HS-27A (cell line): ENCODE results near the gene AKR7A2.

ENCODE experiments used
- DNase-seq: peaks from one replicate; pipeline ENCODE4 v3.0.0-alpha.2; 2012; ENCODE audit warnings: low read depth, missing footprints

The AKR7A2 gene

GRCh38 chr1:19343617-19344350 is 31.8 kb upstream of the AKR7A2 start:
- no peak for DNase-seq

DNA sequence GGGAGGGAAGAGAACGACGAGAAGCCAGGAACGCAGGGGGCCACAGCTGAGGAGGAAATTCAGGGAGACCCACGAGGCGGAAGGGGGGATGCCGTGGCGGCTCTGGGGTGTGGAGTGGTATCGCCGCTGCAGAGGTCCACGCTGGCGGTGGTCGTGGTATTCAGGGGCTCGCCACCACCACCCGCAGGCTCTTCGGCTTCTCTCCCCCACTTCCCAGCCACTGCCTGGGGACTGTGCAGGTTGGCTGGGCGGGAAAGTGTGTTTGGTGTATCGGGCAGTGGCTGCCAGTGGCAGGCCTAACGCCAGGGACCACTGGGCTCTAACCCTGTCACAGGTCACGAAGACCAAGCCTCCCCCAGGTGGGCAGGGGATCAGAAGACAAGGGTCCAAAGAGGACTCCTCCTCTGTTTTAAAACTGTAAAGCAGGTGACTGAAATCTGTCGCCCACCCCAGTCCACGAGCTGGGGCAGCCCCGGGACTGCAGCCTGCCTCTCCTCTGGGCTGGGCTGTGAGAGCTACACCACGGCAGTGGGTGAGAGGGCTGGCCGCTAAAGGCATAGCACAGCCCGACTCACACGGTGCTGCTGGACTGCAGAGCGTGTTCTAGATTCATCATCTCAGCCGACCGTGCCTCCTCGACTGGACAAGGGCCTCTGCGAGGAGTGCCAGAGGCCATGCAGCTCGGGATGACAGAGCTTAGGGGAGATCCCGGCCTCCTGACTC is 31.1 kb upstream of the AKR7A2 start:
- no peak for DNase-seq

DNA sequence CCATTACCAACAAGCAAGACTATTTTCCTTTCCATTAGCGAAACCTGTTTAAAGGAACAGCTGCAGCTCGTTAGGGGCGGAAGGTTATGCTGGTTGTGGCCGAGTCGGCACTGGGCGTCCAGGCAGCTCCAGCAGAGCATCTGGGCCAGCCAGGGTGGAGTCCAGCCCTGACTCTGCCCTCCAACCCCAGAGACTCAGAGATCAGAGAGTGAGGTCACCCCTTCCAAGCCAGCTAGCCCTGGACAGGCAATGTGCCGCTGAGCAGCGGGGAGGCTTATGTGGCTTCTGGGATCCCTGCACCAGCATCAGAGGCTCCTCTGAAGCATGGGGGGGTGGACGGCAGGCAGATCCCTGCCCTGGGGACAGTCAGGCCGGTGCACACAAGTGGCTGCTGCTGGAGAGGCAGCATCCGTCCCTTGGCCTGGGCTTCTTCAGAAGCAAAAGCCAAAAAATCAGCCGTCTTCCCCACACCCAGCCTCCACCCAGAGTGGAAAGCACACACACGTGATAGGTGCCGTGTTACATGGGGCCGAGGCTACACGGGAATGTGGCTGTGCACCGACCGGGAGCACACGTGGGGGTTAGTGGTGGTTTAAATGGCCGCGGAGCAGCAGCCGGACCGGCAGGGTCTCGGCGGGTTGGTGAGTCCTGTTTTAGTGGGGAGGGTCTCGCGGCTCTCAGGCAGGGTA is 30.3 kb upstream of the AKR7A2 start:
- DNase-seq, result no peak

GRCh38 chr1:19341201-19342061 is 29.5 kb upstream of the AKR7A2 start:
- peak; percentile 17 for DNase-seq

- DNase-seq, result no peak
Observed at GRCh38 chr1:19340387-19340937, 28.5 kb upstream of the AKR7A2 start.

DNA sequence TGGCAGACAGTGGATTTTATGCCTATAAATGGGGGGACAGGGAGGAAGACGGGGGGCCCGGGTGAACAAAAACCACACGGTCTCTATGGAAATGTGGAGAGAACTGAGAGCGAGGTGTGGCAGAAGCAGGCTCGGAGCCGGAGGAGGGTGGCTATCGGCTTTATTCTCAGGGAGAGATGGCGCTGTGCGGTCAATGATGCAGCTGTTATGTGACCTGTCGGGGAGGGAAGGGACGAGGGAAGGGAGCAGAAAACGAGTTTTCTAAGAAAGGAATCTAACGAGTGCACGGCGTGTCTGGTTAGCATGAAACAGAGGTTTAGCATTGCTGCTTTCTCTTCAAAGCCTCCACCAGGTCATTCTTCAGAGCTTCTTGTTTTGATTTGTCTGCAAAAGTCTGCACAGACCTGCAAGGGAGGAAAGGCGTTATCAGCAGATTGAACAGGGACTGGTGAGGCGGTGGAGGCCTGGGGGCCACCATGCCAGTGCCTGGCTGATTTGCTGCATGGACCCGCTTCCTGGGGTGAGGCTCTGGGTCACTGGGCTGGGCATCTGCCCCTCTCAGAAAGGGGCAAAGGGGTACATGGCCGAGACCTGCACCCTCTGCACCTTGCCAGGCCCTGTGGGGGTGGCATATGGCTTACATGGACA is 27.4 kb upstream of the AKR7A2 start:
- no peak for DNase-seq

DNA sequence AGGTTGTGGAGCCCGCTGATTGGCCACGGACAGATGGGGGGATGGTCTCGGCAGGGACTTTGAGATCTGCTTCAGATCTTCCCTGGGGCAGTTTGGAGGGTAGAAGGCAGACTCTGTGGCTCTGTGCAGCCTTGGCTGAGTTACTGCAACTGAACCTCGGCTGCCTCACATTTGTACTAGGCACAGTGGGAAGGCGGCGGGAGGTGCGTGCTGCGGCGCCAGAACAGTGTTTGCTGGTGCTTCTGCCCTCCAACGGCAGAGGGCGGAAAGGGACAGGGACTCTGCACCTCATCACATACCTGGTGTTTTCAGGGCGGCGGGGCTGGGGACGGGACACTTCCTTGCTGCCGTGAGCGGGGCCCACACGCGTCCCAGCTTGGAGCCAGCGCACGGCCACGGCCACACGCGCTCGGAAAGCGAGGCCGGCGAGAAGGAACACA is 26.4 kb upstream of the AKR7A2 start:
- no peak for DNase-seq

GRCh38 chr1:19337289-19337688 is 25.3 kb upstream of the AKR7A2 start:
- DNase-seq, result no peak

- no peak for DNase-seq
Observed at GRCh38 chr1:19336543-19336942, 24.6 kb upstream of the AKR7A2 start.

DNA sequence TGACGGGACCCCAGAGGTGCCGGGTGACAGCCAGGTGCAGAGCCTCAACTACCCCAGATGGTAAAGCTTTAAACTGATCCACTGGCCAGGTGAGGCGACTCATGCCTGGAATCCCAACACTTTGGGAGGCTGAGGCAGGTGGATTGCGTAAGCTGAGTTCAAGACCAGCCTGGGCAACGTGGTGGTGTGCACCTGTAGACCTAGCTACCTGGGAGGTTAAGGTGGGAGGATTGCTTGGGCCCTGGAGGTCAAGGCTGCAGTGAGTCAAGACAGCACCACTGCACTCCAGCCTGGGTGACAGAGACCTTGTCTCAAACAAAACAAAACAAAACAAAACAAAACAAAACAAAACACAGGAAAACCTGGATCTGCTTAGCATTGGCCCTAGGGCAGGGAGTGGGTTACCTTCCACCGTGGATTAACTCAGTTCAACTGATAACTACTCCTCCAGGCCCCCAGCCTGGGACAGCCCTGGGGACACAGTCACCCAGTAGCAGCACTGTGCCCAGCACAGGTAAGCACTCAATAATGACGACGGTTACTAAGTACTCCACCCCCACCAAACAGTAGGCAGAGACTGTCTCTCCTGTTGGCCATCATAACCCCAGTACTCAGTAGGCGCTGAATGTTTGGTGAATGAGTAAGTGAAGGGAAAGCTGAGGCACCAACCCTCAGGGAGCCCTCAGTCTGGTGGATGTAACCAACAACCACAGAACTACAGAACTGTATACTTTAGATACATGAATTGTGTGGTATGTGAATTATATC is 21.8 kb upstream of the AKR7A2 start:
- no peak for DNase-seq

DNA sequence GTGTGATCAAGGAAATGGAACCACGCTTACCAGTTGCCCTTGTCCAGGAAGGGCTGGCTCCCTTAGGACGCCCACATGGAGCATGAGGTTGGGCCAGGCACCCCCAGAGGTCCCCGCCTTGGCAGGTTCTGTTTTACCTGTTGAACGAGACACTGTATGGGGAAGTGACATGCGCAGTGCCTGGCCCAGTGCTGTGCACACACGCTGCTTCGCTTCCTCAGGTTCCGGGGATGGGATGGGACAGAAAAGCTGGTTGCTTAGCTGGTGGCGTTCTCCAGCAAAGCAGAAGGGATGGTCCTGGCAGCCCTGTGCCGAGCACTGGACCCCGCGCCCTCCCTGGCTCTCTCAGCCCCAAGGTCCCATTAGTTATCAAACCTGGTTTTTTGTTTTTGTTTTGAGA is 20.9 kb upstream of the AKR7A2 start:
- no peak for DNase-seq

GRCh38 chr1:19331262-19331878 is 19.4 kb upstream of the AKR7A2 start:
- no peak for DNase-seq

DNA sequence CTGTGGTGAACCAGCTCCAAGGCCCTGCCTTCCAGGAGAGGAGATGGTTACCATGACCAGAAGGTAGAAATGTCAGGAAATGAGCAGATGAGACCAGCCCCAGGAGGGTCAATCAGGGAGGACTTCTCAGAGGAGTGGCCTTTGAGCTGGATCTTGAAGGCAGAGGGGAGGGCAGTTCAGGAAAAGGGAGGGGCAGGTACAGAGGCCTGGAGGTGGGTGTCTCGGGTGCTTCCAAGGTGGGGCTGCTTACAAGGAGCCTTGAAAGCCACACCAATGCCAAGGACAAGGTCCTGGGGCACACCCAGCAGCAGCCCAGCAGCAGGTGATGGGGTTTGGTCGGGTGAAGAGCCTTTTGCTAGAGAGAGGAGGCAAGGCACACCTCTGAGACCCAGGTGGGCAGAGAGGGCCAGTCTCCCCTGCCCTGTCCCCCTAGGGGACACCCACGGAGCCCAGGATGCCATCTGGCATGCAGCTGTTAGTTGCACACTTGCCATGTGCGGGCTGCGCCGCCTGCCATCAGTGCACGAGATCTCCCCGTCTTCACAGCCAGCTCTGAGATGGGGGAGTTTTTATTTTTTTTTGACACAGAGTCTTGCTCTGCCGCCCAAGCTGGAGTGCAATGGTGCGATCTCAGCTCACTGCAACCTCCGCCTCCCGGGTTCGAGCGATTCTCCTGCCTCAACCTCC is 18.6 kb upstream of the AKR7A2 start:
- DNase-seq, result no peak

DNA sequence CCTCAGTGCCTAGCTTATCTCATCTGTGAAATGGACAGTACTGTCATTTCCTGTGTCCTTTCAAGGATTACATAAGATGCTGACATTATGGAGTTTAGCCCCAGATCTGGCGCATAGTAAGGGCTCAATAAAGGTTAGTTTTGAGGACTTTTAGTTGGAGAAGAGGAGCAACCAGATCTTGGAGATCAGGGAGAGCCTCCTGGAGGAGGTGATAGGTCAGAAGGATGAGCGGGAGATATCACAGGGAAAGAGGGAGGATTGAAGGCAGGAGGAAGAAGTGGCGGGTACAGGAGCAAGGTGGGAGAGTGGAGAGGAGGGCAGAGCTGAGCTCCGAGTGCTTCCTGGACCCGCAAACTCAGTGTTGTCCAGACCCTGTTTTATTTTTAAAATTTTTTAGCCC is 17.7 kb upstream of the AKR7A2 start:
- DNase-seq, result no peak

DNA sequence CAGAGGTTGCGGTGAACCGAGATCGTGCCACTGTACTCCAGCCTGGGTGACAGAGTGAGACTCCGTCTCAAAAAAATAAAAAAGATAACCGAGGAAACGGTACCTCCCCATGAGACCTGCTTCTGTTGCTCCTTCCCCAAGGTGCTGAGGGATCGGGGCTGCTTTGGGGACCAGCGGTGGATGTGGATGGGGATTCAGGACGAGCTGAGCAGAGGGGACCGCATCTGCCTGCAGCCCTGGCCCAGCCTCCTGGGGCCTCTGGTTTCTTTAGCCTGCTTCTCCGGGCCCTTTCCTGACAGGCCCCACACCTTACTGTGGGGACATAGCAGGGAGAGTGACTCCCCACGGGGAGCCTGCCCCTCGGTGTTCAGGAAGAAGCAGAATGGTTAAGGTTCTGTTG is 17.2 kb upstream of the AKR7A2 start:
- no peak for DNase-seq

- no peak for DNase-seq
Observed at GRCh38 chr1:19328486-19328885, 16.5 kb upstream of the AKR7A2 start.

GRCh38 chr1:19327736-19328135 is 15.8 kb upstream of the AKR7A2 start:
- no peak for DNase-seq

GRCh38 chr1:19327301-19327700 is 15.4 kb upstream of the AKR7A2 start:
- no peak for DNase-seq

DNA sequence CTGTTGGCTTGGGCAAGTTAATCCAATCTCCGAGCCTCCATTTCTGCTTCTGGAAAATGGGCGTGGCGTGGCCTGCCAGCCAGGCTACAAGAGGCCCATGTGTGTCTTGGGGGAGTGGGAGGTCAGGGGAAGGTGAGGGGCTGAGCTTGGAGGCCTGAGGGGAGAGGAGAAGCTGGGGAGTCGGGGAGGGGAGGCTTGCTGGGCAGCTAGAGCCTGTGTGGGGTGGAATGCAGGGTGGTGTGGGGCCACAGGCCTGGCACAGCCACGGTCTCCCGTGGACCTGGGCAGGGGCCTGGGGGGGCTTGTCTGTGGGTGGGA is 14.8 kb upstream of the AKR7A2 start:
- no peak for DNase-seq
